GM19239 (cell line): ENCODE data around the gene TLE2.
A peak's percentile ranks its signal among the peaks of the same experiment; 100 is the strongest.

ENCODE experiments used
- DNase-seq: peaks from one replicate; pipeline ENCODE4 v3.0.0; 2011; ENCODE audit warnings: low spot score; ENCODE audit not compliant: insufficient read length
- FAIRE-seq: peaks from 2 replicates; lab custom pipeline; 2011; peaks lifted over from hg19 to GRCh38; lab: Jason Lieb, UNC

Gene TLE2

GRCh38 chr19:3029065-3029923 is at the start of gene TLE2:
TSS of gene TLE2 (minus strand) at chr19:3029280. CDS start at chr19:3028904, 376 bp downstream.
- peak; percentile 63 for DNase-seq
- FAIRE-seq: no peak

GRCh38 chr19:3075605-3076431 is 46.7 kb upstream of the TLE2 start:
- peak; percentile 75 for DNase-seq
- FAIRE-seq: peak; percentile 31

GRCh38 chr19:3073931-3074595 is 45.0 kb upstream of the TLE2 start:
- DNase-seq (no peak), FAIRE-seq (no peak)

- FAIRE-seq (no peak), DNase-seq (no peak)
Observed at GRCh38 chr19:3073159-3073563, 44.1 kb upstream of the TLE2 start.

- no peak for DNase-seq
- no peak for FAIRE-seq
Observed at GRCh38 chr19:3071768-3072167, 42.7 kb upstream of the TLE2 start.

- no peak for FAIRE-seq
- no peak for DNase-seq
Observed at GRCh38 chr19:3068071-3068470, 39.0 kb upstream of the TLE2 start.

- DNase-seq (no peak), FAIRE-seq (no peak)
Observed at GRCh38 chr19:3067563-3067962, 38.5 kb upstream of the TLE2 start.

GRCh38 chr19:3066482-3067049 is 37.5 kb upstream of the TLE2 start:
- DNase-seq (no peak), FAIRE-seq (no peak)

- FAIRE-seq (peak; percentile 91), DNase-seq (peak; percentile 82)
Observed at GRCh38 chr19:3065675-3066357, 36.7 kb upstream of the TLE2 start.

GRCh38 chr19:3064011-3064330 is 34.9 kb upstream of the TLE2 start:
- no peak for DNase-seq
- peak; percentile 39 for FAIRE-seq

- FAIRE-seq (peak; percentile 76), DNase-seq (peak; percentile 88)
Observed at GRCh38 chr19:3062165-3063105, 33.4 kb upstream of the TLE2 start, which contains the start of gene TLE5. TSS of gene TLE5 (minus strand) at chr19:3062495. CDS start at chr19:3062200, 295 bp downstream.

- peak; percentile 78 for DNase-seq
- FAIRE-seq: peak; percentile 23
Observed at GRCh38 chr19:3061182-3062161, 32.4 kb upstream of the TLE2 start.

- FAIRE-seq (no peak), DNase-seq (no peak)
Observed at GRCh38 chr19:3060857-3061181, 31.7 kb upstream of the TLE2 start.

- DNase-seq (no peak), FAIRE-seq (no peak)
Observed at GRCh38 chr19:3059653-3060052, 30.6 kb upstream of the TLE2 start.

- DNase-seq: no peak
Observed at GRCh38 chr19:3058821-3059314, 29.8 kb upstream of the TLE2 start.

GRCh38 chr19:3058009-3058820 is 29.1 kb upstream of the TLE2 start:
- no peak for FAIRE-seq
- DNase-seq: no peak

More at GRCh38 chr19:3058821-3059314, 29.8 kb upstream of the TLE2 start:
- no peak for FAIRE-seq

GRCh38 chr19:3057275-3057714 is 28.2 kb upstream of the TLE2 start:
- no peak for DNase-seq
- FAIRE-seq: no peak
